HEK293T (cell line): ENCODE results near the gene TTC39C.

Experiments
- BHLHE40 ChIP-seq: fragments of 450-650 bp; IDR thresholded peaks from 2 replicates; pipeline ENCODE4 v1.6.1; 2016; ENCODE audit warnings: mild to moderate bottlenecking, moderate library complexity, borderline replicate concordance
- FOXA1 ChIP-seq: fragments of 450-650 bp; IDR thresholded peaks from 2 replicates; pipeline ENCODE4 v1.6.1; 2016; ENCODE audit warnings: mild to moderate bottlenecking
- FOXM1 ChIP-seq: fragments of 450-650 bp; IDR thresholded peaks from 2 replicates; pipeline ENCODE4 v1.6.1; 2017; ENCODE audit warnings: mild to moderate bottlenecking, borderline replicate concordance
- HDGF ChIP-seq: fragments of 450-650 bp; IDR thresholded peaks from 2 replicates; pipeline ENCODE4 v1.6.1; 2017; ENCODE audit warnings: antibody characterized with exemption, borderline replicate concordance
- LEF1 ChIP-seq: fragments of 450-650 bp; IDR thresholded peaks from 2 replicates; pipeline ENCODE4 v1.6.1; 2017; ENCODE audit warnings: mild to moderate bottlenecking, borderline replicate concordance
- PKNOX1 ChIP-seq: fragments of 450-650 bp; IDR thresholded peaks from 2 replicates; pipeline ENCODE4 v1.6.1; 2016
- SP1 ChIP-seq: fragments of 450-650 bp; IDR thresholded peaks from 2 replicates; pipeline ENCODE4 v1.6.1; 2017
- SUZ12 ChIP-seq: fragments of 450-650 bp; IDR thresholded peaks from 2 replicates; pipeline ENCODE4 v1.6.1; 2016; ENCODE audit warnings: mild to moderate bottlenecking
- TARDBP ChIP-seq: fragments of 450-650 bp; IDR thresholded peaks from 2 replicates; pipeline ENCODE4 v1.6.1; 2016
- ZNF384 ChIP-seq: fragments of 450-650 bp; IDR thresholded peaks from 2 replicates; pipeline ENCODE4 v1.6.1; 2016

- TF ChIP-seq PKNOX1 (no peak), ZNF384 (no peak), SUZ12 (no peak), BHLHE40 (no peak), SP1 (no peak), TARDBP (no peak), LEF1 (no peak), HDGF (no peak), FOXM1 (no peak), FOXA1 (no peak)
These were observed 159.4 kb downstream of the TTC39C start for GRCh38 chr18:24173997-24174396.
